IPS-20b (cell line): ENCODE measurements around the gene VPS11.
"Not testable (repeated sequence)": the region's sequence is repeated elsewhere in the genome, so short reads cannot be mapped to it uniquely, and the experiment has no call there.

Experiments
- H3K27ac ChIP-seq: one replicate; pipeline ENCODE4 v1.5.1; 2013; ENCODE audit warnings: low read length
- H3K27me3 ChIP-seq: 2 replicates; pipeline ENCODE4 v1.6.1; 2013; ENCODE audit warnings: mild to moderate bottlenecking, low read length, inconsistent platforms; ENCODE audit not compliant: insufficient read depth
- H3K36me3 ChIP-seq: 2 replicates; pipeline ENCODE4 v1.6.1; 2013; ENCODE audit warnings: low read depth, mild to moderate bottlenecking, inconsistent platforms, low read length, moderate library complexity; ENCODE audit not compliant: insufficient read depth
- H3K4me1 ChIP-seq: 2 replicates; pipeline ENCODE4 v1.6.1; 2013; ENCODE audit warnings: mild to moderate bottlenecking, control low read depth, inconsistent platforms, low read length, moderate library complexity; ENCODE audit not compliant: insufficient read depth
- H3K4me3 ChIP-seq: 2 replicates; pipeline ENCODE4 v1.5.1; 2013; ENCODE audit warnings: mild to moderate bottlenecking, low read length, inconsistent platforms
- H3K9ac ChIP-seq: 2 replicates; pipeline ENCODE4 v1.6.1; 2013; ENCODE audit warnings: low read depth, mild to moderate bottlenecking, inconsistent platforms, low read length, moderate library complexity
- H3K9me3 ChIP-seq: 2 replicates; pipeline ENCODE4 v1.6.1; 2013; ENCODE audit warnings: mild to moderate bottlenecking, low read depth, low read length, inconsistent platforms; ENCODE audit not compliant: insufficient read depth

The VPS11 gene

DNA sequence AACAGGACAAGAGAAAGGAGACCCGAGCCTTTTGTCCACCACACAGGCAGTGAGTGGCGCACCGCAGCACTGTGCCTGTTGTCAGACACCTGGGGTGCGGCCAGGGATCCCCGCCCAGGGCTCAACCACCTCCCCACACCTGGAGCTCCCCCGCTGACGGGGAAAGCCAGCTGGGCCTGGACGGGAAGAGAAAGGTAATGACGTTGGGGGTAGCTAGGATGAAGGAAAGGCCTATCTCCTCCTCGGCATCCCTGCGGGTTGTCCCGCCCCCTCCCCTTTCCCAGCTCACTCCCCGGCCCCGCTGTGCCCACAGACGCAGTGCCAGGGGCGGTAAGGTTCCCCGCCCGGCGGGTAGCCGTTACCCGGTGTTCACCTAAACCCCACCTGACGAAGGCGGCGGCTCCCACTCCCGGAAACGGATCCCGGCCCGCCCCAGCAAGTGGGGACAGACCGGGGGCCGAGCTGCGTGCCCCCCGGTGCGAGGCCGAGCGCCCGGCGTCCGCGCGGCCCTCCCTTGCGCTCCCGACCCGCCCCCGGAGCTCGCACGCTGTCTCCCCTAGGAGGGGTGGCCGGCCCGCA, 11.1 kb upstream of the VPS11 start:
- H3K27ac ChIP-seq: peak overlapping the region; percentile 43
- peak overlapping the region; percentile 94 for H3K4me3 ChIP-seq
- peaks cover 4% of the 10 kb centered on the region; the same call in 1 of the 2 replicates for H3K4me1 ChIP-seq
- H3K9me3 ChIP-seq: no peaks in the 10 kb centered on the region
- peaks cover 44% of the 10 kb centered on the region for H3K36me3 ChIP-seq
- no peaks in the 10 kb centered on the region for H3K27me3 ChIP-seq
- H3K9ac ChIP-seq: peak overlapping the region; percentile 83; the same call in 1 of the 2 replicates

DNA sequence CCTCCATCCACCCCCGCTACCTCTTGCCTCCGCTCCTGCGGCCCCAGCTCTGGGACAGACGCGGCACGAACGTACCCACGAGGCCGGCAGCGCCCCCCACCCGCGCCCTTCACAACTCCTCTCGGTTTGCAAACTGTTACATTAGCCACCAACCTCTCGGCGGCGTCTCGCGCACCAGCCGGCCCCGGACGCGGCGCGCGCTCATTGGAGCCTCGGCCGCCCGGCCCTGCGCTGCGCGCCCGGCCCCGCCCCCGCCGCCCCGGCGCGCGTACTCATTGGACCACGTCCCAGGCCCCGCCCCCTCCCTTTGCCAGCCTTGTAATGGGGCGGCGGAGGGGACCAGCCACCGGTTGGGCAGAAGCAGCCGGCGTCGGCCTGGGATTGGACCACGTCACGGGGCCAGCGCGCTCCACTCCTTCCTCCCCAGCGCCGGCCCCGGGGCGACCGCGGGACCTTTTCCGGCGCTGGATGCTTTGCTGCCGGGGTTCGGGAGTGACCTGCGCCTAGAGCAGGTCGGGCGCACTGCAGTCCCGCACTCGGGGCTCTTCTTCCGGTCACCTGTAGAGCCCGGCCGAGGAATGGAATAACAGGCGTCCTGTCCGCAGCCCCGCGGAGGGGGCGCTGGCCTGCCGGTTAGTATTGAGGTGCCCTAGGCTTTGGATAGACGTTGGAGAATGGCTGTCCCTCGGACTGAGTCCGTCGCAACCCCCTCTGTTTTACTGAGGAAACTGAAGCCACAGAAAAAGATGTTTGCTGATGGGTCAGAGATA, 10.4 kb upstream of the VPS11 start, which contains the start of gene HYOU1:
Gene HYOU1 (minus strand): TSS at position 206 of the 770 bp plus-strand sequence. CDS start 1,045 bp downstream, outside the sequence.
- H3K27ac ChIP-seq: peak within 1 kb of the TSS; percentile 83
- H3K27me3 ChIP-seq: no peaks in the 10 kb centered on the region
- peak within 1 kb of the TSS; percentile 98 for H3K9ac ChIP-seq
- peaks cover 37% of the 10 kb centered on the region for H3K36me3 ChIP-seq
- no peaks in the 10 kb centered on the region for H3K9me3 ChIP-seq
- peaks cover 4% of the 10 kb centered on the region; the same call in 1 of the 2 replicates for H3K4me1 ChIP-seq
- H3K4me3 ChIP-seq: peak within 1 kb of the TSS; percentile 100

DNA sequence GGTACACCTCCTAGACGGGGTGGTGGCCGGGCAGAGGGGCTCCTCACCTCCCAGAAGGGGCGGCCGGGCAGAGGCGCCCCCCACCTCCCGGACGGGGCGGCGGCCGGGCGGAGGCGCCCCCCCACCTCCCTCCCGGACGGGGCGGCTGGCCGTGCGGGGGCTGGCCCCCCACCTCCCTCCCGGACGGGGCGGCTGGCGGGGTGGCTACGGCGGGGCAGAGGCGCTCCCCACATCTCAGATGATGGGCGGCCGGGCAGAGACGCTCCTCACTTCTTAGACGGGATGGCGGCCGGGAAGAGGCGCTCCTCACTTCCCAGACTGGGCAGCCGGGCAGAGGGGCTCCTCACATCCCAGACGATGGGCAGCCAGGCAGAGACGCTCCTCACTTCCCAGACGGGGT, 8.5 kb upstream of the VPS11 start:
- not testable (repeated sequence) for H3K4me1 ChIP-seq, H3K4me3 ChIP-seq, H3K9ac ChIP-seq, H3K27ac ChIP-seq, H3K9me3 ChIP-seq, H3K27me3 ChIP-seq
- H3K36me3 ChIP-seq: peaks cover 18% of the 10 kb centered on the region

DNA sequence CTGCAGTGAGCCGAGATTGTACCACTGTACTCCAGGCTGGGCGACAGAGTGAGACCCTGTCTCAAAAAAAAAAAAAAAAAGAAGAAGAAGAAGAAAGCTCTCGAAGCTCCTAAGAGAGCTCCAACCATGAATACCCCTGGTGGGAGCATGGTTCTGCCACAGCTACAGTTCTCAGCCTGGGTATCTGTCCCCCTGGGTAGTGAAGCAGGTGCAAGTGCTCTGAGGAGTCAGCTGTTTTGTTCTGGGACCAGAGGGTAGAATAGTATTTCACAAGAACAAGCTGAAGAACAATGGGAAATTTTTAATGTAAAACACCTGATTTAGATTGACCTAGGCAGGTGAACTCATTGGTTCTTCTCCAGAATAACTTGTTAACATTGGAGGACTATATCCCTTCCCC, 6.4 kb upstream of the VPS11 start:
- Histone ChIP-seq H3K27ac (no peak overlapping the region), H3K27me3 (no peaks in the 10 kb centered on the region), H3K36me3 (no peaks in the 10 kb centered on the region), H3K9me3 (no peaks in the 10 kb centered on the region), H3K9ac (no peak overlapping the region), H3K4me3 (no peak overlapping the region), H3K4me1 (no peaks in the 10 kb centered on the region)

DNA sequence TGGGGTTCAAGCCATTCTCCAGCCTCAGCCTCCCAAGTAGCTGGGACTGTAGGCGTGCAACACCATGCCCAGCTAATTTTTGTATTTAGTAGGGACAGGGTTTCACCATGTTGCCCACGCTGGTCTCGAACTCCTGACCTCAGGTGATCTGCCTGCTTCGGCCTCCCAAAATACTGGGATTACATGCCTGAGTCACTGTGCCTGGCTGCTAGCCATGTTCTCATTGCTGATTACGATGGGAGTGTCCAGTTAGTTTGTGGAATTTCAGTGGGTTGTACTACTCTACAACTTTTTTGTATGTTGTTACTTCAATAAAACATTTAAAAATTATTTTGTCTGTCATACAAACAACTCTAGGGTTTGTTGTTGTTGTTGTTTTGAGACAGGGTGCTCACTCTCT, 4.8 kb upstream of the VPS11 start:
- Histone ChIP-seq H3K27me3 (no peaks in the 10 kb centered on the region), H3K36me3 (no peaks in the 10 kb centered on the region), H3K9me3 (no peaks in the 10 kb centered on the region), H3K27ac (no peak overlapping the region), H3K4me1 (no peaks in the 10 kb centered on the region), H3K4me3 (no peak overlapping the region), H3K9ac (no peak overlapping the region)

DNA sequence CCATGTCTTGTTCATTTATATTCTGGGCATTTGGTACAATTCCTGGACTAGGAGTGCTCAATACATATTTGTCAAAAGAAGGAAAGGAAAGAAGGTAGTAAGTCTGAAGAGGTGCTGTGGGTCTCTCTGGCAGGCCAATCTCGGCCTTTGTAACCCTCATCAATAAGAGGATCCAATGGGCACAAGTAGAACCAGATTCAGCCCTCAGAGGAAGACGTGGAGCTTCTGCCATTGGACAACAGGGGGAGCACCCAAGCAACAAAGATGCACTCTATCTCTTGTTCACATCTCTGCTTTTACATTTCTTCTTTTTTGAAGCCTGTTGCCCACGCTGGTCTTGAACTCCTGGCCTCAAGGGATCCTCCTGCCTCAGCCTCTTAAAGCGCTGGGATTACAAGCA, 2.2 kb upstream of the VPS11 start:
- no peak overlapping the region for H3K27ac ChIP-seq
- no peak overlapping the region for H3K4me3 ChIP-seq
- H3K4me1 ChIP-seq: no peaks in the 10 kb centered on the region
- peaks cover 5% of the 10 kb centered on the region for H3K36me3 ChIP-seq
- no peaks in the 10 kb centered on the region for H3K27me3 ChIP-seq
- no peak overlapping the region for H3K9ac ChIP-seq
- H3K9me3 ChIP-seq: no peaks in the 10 kb centered on the region

DNA sequence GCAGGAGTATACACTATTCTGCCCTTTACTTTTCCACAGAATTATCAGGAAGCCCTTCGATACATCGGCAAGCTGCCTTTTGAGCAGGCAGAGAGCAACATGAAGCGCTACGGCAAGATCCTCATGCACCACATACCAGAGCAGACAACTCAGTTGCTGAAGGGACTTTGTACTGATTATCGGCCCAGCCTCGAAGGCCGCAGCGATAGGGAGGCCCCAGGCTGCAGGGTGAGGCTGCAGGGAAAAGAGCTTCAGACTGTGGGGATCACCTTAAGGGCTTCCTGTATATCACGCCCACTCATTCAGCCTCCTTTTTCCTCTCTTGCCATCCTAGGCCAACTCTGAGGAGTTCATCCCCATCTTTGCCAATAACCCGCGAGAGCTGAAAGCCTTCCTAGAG, 10.2 kb downstream of the VPS11 start:
- Histone ChIP-seq H3K9ac (no peak overlapping the region), H3K27me3 (no peaks in the 10 kb centered on the region), H3K4me1 (no peaks in the 10 kb centered on the region), H3K9me3 (no peaks in the 10 kb centered on the region), H3K36me3 (peaks cover 78% of the 10 kb centered on the region), H3K27ac (no peak overlapping the region), H3K4me3 (no peak overlapping the region)

DNA sequence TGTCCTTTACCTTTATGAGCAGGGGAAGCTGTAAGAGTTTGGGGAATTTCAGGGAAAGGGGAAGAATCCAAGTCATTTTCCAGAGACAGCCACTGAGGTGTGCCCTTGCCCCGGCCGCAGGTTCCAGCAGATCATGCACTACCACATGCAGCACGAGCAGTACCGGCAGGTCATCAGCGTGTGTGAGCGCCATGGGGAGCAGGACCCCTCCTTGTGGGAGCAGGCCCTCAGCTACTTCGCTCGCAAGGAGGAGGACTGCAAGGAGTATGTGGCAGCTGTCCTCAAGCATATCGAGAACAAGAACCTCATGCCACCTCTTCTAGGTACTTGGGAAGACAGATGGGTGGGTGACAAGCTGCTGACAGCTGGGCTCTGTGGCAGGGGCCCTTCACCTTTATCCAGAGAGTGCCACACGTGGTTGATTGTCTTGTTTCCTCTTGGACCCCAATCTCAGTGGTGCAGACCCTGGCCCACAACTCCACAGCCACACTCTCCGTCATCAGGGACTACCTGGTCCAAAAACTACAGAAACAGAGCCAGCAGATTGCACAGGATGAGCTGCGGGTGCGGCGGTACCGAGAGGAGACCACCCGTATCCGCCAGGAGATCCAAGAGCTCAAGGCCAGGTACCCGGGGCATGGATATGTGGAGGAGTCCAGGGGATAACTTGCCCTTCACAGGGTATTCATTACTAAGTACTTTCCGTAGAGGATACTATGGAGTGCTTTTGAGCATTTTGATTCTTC, 11.2 kb downstream of the VPS11 start:
- Histone ChIP-seq H3K36me3 (peaks cover 68% of the 10 kb centered on the region), H3K27ac (no peak overlapping the region), H3K9ac (no peak overlapping the region), H3K9me3 (no peaks in the 10 kb centered on the region), H3K27me3 (no peaks in the 10 kb centered on the region), H3K4me3 (no peak overlapping the region), H3K4me1 (no peaks in the 10 kb centered on the region)

DNA sequence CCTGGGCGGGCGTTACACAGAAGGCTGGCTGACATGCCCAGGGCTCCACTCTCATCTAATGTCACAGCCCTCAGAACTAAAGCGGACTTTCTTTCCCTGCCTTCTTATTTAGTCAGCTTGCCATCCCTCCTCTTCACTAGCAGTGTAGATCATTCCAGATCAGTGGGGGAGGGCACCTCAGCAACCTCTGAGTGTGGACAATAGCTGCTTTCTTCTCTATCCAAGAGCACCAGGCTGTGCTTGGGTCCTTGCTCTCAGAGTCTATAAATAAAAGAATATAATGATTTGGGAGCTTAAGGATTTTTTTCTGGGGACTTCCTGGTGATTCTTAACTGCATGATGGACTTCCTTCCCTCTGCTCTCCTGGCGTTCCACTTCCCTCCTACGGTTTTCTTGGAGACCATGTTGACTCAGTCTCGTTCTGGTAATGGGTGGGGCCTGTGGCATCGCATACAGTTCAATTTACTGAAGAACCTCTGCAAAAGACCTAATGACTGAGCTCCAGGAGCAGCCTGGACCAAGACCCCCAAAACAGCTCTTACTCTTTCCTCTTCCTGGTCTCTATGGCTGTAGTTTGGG, 14.2 kb downstream of the VPS11 start:
- Histone ChIP-seq H3K4me3 (no peak overlapping the region), H3K27me3 (no peaks in the 10 kb centered on the region), H3K9me3 (no peaks in the 10 kb centered on the region), H3K27ac (no peak overlapping the region), H3K36me3 (peaks cover 55% of the 10 kb centered on the region), H3K4me1 (peaks cover 5% of the 10 kb centered on the region; the same call in 1 of the 2 replicates), H3K9ac (no peak overlapping the region)

DNA sequence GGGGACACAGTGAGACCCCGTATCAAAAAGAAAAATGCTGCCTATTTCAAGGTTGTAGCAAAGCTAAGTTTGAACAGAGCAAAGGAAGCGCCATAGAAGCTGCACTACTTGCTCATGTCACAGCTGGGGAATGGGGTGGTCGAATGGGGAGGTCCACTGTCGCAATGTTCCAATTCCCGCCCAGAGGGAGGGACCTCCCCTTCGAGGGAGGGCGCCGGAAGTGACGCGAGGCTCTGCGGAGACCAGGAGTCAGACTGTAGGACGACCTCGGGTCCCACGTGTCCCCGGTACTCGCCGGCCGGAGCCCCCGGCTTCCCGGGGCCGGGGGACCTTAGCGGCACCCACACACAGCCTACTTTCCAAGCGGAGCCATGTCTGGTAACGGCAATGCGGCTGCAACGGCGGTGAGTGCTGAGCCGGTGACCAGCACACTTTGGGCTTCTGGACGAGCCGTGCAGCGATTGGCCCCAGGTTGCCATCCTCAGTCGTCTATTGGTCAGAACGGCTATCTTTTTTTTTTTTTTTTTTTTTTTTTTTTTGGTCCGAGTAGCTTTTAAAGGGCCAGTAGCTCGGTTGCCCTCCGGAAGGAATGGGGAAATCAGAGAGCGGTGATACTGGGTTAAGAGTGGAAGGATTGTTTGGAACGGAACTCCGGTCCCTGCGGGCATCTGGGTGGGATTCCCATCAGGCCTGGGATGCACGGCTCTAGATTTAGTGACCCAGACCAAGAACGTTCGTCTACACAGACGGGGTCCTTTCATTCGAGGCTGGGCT, 17.2 kb downstream of the VPS11 start, which contains the start of gene HMBS:
Gene HMBS (plus strand): TSS at position 219 of the 774 bp plus-strand sequence. CDS start 153 bp downstream, at position 372.
- H3K4me3 ChIP-seq: peak within 1 kb of the TSS; percentile 92
- peaks cover 5% of the 10 kb centered on the region; the same call in 1 of the 2 replicates for H3K4me1 ChIP-seq
- peak within 1 kb of the TSS; percentile 99 for H3K27ac ChIP-seq
- H3K36me3 ChIP-seq: peaks cover 43% of the 10 kb centered on the region
- H3K9ac ChIP-seq: peak within 1 kb of the TSS; percentile 95
- H3K9me3 ChIP-seq: no peaks in the 10 kb centered on the region
- no peaks in the 10 kb centered on the region for H3K27me3 ChIP-seq

DNA sequence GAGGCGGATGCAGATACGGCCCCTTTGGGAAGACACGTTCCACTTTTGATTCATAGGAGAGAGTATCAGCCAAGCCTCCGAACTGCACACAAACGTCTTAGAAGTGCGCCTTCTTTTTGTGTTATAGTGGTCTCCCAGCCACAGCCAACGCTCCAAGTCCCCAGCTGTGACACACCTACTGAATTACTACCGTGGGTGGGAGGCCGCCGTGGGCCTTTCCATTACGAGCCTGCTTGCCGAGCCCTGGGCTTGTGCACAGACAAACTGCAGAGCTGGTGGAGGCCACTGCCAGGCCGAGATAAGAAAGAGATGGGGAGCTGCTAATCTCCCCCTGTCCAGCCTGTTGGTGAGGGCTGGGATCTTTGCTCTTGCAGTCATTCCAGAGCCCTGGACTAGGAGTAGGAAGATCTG, 17.8 kb downstream of the VPS11 start:
- no peaks in the 10 kb centered on the region for H3K9me3 ChIP-seq
- peak overlapping the region; percentile 92 for H3K4me3 ChIP-seq
- H3K36me3 ChIP-seq: peaks cover 46% of the 10 kb centered on the region
- H3K4me1 ChIP-seq: peaks cover 5% of the 10 kb centered on the region; the same call in 1 of the 2 replicates
- peak overlapping the region; percentile 95; the same call in 1 of the 2 replicates for H3K9ac ChIP-seq
- H3K27me3 ChIP-seq: no peaks in the 10 kb centered on the region
- H3K27ac ChIP-seq: peak overlapping the region; percentile 99
